Stimulated activated CD8-positive, alpha-beta memory T cell treated with anti-CD3 and anti-CD28 coated beads, Interleukin-7, amount 100 ng/mL, for 48 hours (primary cell): ENCODE data around the gene GALNT10.
A peak's percentile ranks its signal among the peaks of the same experiment; 100 is the strongest.

Experiments used
- DNase-seq, 2 donors: peaks; one replicate each; pipeline ENCODE4 v3.0.0-alpha.2; 2020; ENCODE audit warnings: low read depth in 1 of 2; ENCODE audit errors: extremely low read depth in 1 of 2

The GALNT10 gene

DNA sequence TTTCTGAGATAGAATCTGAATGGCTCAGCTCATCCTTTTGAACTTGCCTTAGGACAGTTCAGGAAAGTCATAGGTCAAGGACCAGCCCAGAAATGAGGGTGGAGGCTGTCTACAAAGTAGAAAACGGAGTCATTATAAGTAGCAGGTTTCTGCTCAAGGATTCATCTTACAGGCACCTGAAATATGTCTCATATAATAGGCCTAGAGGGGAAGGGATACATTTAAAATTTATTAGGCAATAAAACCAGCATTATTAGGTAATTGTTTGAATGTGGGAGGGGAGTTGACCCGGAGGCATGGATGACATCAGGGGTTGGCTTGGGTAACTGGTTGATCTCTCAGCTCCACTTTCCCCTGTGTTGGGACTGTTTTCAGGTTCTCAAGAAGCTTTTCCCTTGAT, 11.9 kb upstream of the GALNT10 start:
- no peak for DNase-seq

DNA sequence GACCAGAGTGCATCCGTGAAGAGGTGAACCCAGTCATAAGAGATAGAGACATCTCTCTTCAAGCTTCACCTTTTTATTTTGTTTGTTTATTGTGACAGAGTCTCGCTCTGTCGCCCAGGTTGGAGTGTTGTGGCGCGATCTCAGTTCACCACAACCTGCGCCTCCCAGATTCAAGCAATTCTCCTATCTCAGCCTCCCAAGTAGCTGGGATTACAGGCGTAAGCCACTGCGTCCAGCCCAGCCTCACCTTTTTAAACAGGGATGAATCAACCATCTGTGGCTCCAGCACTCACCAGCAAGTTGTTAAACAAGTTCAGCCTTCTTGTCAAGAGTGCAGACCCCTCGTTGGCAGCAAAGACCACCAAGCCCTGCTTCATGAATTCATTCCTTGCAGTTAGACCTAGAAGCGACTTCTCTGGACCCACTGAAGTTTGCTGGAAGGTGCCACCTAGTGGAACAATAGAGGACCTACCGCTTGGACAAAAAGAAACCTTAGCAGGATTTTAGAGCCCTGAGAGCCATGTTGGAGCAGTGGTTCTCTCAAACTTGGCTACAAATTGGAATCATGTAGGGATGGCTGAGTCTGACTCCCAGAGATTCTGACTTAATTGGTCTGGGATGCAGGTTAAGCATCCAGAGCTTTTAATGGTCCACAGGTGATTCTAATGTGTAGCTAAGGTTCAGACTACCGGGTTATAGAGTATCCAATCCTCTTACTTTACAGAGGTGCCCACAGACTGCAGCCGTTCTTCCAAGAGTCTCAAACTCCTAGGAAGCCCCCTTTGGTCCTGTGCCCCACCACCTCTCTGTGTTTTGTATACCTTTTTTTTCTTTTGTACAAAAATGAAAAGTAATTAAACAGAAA, 10.5 kb upstream of the GALNT10 start:
- no peak for DNase-seq

DNA sequence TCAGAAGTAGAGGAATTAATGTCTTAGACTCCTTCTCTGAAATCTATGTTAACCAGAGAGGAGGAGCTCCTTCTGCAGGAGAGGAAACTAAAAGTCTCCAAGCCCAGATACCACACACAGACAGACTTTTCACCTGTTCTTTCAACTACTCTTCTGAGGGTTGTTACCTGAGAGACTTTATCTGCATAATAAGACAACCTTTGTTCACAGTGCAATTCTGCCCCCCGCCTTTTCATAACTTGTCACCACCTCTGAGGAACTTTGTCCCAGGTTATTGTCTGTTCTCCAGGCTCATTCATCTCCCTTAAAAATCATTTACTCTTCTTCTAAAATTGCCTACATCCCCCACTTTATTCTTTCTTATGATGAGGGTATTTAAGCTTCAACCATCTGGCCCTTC, 9.4 kb upstream of the GALNT10 start:
- DNase-seq, result no peak

DNA sequence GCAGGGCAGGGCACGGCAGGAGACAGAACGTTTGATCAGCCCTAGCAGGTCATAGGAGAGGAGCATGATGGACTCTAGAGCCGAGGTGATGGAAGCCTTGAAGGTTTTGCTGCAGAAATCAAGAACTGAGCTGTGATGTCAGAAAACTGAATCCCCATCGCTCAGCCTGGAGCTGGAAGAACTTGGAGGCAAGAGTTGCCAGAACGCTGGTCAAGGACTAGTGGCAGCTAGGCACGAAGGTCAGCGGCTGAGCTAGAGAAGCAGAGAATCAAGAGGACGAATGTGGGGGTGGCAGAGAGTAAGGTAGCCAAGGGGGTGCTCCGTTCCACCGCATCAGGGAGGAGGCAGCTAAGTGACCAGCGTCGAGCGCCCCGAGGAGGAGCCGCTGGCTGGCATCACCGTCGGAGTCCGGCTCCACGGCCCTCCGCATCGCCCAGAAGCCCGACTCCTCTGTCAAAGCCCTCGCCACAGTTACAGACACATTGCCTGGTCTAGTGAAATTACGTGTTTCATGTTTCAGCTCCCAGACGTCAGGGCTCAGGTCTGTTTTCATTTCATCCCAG, 1.2 kb upstream of the GALNT10 start:
- no peak for DNase-seq

DNA sequence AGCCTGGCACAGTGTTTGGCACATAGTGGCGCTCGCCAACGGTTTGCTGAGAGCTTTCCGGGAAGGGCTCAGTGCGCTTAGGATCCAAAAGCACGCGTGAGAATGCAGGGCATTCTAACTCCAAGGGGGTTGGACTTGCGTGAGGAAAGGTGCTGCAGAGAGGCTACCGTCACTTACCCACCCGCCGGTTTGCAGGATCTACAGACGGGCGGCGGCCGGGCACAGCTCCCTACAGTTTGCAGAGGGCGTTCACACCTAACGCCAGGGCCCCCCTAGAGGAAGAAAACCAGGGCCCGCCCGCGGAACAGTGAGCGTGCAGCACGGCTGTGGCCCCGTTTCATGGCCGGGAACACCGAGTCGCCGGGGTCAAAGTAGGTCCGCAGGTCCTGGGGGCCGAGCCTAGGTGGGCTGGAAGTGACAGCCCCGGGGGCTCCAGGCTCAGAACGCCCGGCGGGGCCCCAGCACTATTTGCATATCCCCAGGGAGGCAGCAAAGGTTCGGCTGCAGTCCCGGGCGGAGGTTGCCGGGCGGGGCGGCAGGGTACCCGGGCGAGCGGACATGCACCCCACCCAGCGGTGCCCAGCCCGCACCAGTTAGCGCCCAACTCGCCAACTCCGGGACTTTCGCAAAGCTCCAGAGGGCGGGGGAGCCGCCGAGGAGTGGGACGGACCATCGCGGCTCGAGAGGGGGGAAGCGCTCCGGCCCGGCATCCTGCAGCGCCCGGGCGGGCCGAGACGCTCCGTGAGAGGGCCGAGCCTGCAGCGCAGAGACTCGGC, 526 bp upstream of the GALNT10 start:
- DNase-seq, result peak; percentile 49 to 58

DNA sequence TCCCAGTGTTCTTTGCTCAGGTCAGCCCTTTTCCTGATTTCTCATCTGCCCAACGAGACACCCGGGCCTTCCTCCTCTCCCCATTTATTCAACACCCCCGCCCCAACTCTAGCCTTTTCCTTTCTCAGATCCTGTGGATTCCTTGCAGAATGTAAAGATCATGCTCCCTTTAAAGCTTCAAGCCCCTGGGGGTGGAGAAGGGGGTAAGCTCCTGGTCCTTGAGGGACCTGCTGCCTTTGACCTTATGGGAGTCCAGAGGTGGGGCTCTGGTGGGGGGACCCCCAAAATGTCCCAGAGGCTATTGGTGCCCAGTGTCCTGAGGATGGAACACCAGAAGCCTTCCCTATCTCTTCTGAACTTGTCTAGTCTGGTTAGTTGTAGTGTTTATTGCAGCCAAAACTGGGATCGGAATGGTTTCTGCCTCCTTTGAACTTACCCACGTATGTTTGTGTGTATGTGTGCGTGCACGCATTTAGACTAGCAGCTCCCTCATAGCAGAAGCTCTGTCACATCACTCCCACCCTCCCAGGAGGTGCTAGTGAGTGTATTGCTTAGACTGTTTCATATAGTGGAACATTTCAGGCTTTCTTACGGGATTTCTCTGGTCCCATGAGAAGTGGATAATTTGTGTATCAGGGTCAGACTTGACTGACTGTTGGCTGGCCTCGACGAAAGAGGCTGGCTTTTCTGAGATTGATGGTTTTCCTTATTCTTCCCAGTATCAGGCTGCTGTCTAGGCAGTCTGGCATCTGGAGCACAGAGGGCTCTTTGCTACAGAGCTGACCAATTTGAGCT, 1.1 kb downstream of the GALNT10 start:
- DNase-seq, result no peak

DNA sequence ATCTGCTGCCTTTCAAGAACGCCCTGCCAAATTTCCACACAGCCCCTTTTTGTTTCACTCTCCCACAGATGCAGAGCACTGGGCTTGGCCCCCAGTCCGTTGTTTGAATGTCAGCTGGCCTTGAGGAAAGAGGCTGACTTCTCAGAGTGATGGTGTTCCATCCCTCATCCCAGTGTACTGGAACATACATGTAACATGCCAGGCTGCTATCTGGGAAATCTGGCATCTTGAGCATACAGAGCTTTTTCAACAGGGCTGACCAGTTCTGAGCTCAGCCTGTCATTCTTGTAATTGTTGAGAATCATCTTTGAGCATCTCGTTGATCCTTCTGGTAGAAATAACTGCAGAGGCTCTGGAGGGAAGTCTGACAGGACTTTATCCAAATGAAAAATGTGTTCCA, 2.8 kb downstream of the GALNT10 start:
- no peak for DNase-seq

DNA sequence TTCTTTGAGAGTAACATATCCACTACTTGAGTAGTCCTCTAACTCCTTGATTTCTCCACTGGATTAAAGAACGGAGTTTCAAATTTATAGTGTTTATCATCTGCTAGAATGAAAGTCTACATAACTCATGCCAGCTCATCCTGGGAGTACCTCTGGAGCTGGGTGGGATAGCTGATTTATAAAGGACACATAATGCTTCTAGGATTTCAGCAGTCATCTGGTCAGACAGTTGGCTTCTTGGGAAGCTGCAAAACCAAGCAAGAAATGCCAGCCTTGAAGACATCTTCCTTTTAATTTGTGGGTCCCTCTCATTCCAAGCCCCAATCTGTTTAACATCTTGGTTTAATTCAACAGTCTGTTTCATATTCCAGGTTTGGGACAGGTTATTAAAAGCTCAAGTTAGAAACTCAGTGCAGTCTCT, 3.2 kb downstream of the GALNT10 start:
- DNase-seq, result no peak

DNA sequence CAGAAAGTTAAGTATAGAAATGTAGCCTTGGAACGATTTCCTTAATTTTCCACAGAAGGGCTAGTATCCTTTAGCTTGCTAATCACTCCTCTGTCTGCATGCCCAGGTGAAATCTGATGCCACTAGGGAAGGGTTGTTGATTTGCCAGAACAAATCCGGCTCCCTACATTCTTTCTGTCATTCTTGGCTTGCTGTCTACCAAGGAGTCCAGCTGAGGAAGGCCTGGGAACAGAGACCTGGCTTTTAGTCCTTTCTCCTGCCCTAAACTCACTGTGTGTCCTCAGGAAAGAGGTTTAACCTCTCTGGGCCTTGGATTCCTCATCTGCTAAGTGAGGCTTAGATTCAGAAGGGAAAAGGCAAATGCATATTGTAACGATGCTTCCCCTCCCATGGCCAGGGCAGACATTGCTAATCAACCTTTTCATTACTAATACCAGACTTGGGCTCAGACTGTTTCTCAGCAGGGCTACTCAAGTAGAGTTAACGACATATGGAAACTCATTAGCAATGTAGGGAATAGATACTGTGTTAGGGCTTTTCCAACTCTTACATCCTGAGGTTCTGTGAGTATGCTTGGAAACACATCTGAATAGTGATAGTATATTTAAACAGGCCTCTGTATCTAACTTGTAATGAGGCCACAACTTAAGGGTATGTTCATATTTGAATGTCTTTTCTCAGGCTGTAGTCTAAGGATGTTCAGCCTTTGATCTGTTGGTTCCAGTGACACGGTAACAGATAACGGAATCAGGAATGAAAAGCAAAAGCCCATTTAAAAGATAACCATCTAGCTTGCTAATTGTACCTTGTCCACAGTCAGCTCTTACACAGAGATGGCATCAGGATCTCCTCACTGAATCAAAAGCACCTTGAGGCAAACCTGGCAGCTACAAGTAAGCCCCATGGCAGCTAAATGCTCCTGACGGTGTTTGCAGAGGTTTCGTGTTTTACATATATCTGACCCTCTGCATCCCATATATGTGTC, 4.1 kb downstream of the GALNT10 start:
- no peak for DNase-seq

DNA sequence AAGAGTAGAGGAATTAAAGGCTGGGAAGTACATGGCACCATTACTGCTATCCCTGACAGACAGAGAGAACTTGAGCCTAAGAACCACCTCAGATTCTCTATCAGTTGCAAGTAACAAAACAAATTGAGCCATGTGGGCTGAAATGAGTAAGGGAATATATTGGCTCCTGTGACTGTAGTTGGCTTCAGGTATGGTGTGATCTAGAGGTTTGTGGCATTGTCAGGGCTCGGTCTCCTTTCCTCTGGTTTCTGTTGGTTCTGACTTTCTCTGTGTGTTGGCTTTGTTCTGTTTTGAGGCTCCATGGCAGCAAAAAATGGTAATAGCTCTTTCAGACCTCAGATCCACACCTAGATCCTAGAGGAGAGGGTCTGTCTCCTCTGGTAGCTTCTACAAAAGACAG, 5.7 kb downstream of the GALNT10 start:
- DNase-seq, result no peak

DNA sequence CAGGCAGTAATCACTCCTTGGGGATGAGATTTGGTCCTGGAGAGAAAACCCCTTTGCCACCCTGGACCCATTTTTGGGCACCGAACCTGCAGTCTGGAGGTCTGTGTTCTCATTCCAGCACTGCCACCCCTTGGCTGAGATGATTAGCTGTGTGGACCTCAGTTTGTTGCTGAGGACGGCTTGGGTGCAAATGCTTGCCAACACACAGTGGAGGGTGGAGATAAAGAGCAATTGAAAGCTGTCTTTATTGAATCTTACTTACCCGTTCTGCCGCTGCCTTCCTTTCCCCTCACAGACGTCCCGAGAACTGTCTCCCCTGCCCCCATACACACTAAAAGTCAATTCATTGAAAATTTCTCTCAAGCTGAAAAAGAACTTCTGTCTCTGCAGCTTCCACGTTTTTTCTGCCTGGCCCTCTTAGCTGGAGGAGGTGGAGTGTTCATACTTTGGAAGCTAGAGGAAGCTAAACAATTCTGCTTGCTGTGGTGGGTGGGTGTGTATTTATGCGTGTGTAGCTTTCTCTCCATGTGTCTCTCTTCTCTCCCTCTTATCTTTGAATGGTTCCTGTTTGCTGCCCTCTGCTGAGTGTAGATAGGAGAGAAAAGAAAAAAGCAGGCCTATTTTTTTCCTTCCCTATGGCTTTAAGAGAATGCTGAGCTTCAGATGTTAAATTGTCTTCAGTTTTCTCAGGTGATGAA, 6.6 kb downstream of the GALNT10 start:
- DNase-seq, result no peak

DNA sequence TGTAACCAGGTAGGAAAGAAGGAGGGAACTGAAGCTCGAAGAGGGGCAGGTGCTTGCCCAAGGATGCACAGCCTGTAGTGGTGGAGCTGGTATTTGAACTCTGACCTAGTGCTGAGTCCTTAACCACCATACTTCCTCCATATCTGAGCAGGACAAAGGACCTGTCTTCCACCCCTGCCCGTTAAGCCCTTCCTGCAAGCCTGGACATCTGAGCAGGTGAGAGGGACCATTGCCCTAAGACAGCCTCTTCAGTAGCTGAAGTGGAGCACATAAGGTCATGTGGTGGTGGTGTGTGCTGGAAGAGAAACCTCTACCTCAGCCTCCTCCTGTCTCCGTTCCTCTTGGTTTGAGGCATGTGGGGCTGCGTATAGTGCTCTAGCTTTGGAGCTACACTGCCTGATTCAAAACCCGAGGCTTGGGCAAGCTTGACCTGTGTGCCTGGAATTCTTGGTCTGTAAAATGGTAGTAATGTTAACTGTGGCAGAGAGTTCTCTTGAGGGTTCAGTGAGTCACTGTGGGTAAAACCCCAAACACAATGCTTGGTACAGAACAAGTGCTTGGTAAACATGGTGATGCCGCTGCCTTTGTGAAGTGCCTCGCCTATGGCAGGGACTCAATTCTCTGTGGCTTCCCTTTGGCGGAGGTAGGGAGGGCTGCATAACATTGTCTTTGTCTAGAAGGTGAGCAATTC, 7.4 kb downstream of the GALNT10 start:
- peak; percentile 43 to 81 for DNase-seq

DNA sequence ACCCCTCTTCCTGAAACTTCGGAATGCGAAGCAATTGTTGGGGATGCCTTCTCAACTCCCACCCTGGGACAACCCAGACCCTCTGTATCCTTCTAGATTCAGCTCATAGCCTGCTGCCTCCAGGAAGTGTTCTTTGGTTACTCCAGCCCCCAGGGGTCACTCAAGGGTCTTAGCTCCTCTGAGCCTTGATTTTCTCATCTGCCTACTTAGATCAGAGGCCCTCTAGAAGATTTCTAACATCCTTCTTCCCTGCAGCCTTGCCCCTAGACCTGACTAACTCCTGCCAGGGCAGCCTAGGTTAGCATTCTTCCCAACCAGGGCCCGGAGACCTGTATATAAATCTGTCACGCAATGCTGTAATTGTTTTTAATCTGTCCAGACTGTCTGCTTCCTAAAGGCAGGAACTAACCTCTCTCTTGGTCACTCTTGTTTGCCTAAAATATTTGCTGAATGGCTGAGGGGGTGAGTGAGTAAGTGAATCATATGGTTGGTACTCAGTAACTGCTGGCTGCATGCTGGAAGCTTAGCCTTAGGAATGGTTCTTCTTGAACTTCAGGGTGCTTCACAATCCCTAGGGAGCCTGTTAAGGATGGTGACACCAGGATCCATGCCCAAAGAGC, 8.2 kb downstream of the GALNT10 start:
- no peak for DNase-seq

DNA sequence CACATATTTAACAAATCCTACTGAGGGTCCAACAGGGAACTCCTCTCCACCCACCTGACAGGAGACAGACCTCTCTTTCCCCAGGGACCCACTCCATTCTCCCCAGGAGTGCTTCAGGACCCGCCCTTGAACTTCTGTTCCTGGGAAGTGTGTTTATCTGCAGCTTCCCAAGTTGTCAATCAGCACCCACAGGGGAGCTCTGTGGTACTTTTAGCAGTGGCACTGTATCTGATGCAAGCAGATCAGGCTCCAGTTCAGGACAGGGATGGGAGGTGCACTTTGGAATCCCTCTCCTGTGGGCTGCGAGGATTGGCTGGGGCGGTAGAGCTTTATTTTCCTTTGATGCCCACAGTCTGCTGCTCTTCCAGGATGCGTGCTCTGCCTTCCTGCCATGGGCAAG, 8.7 kb downstream of the GALNT10 start:
- no peak for DNase-seq

DNA sequence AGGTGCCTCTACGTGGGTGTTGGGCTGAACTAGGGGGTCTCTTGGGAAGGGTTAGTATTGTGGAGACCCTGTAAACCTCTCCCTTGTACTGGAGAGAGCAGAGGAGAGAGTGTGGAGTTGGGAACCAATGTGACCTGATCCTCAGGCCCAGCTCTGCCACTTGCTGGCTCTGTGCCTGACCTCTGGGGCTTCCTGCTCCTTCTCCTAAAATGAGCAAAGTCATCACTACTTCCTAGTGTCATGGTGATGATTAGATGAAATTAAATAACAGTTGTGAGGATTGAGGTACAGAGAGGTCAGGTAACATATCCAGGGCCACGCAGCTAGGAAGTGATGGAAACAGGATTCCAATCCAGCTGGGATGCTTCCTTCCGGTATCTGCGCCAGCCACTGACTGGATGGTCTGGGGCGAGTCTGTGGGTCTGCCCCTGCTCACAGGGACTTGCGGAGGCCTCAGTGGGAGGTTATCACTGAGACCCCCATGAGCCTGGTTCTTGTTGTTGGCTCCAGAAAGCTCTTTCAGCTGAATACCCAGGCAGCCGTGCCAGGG, 9.2 kb downstream of the GALNT10 start:
- DNase-seq, result no peak

DNA sequence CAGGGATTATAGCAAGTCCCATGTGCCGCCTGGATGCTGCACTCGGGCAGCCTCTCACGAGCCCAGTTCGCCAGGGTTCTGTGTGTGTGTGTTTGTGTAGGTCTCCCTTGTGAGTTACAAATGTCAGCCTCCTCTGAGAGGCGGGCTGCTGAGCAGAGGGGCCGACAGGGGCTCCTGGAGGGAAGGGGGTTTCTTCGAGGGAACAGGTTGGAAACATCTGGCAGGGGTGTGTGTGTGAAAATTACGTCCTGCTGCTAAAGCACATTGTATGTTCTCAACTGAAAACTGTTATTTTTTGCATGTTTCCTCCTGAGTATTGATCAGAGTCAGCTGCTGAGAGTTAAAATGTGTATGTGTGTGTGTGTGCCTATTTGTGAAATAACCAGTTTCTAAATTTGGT, 9.7 kb downstream of the GALNT10 start:
- DNase-seq, result no peak

DNA sequence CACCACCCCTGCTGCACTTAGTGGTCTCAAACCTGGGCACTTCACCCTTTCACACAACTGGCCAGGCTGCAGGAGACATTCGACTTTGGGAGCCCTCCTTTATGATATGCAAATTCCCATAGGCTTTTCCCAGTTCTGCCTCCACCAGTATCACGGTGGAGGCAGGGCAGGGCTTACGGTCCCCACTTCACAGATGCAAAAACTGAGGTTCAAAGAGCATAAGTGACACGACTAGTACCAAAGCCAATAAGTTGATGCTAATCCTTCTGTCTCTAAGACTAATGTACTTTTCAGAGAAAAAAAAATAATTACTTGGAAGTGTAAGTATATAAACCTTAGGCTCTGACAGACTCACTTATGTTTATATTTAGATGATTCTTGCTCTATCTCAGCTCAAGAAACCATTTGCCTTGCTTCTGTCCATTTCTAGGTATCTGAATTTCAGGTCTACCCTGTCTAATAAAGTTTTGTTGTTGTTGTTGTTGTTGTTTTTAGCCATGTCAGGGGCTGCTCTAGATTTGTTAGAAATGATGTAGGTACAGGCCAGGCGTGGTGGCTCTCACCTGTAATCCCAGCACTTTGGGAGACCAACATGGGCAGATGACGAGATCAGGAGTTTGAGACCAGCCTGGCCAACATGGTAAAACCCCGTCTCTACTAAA, 10.7 kb downstream of the GALNT10 start:
- no peak for DNase-seq
